SK-N-SH (cell line): ENCODE data around the gene ACTN4. TPM values are rescaled to one million over a fixed set of nuclear protein-coding genes. Genes with fewer than 3 reads are reported as not detected.

Experiments used
- CTCF ChIA-PET: fragments of 300-600, 350-600 bp; formaldehyde crosslinking; extraction: SDS; loops from one replicate; lab custom pipeline; 2021; lab: Yijun Ruan, JAX
- POLR2A ChIA-PET: fragments of 350-600 bp; sonication (Branson Sonifier 250); formaldehyde crosslinking; extraction: SDS; loops from one replicate; lab custom pipeline; 2020; ENCODE audit warnings: antibody characterized with exemption, inconsistent platforms; lab: Yijun Ruan, JAX
- DNase-seq: peaks from one replicate; pipeline ENCODE4 v3.0.0; 2012
- H2AFZ ChIP-seq: fragments of 200-600 bp; sonication (generic); 2 replicates; pipeline ENCODE4 v1.8.1; 2016; ENCODE audit warnings: antibody characterized with exemption, mild to moderate bottlenecking, low read depth
- H3F3A ChIP-seq: fragments of 200-600 bp; sonication (generic); replicated peaks from 2 replicates; pipeline ENCODE3; 2016; ENCODE audit warnings: antibody characterized with exemption, mild to moderate bottlenecking; ENCODE audit not compliant: insufficient read depth
- H3K27ac ChIP-seq, 2 experiments: fragments of 200-500 bp in 1 of 2; fragments of 200-600 bp in 1 of 2; sonication (Bioruptor generic) in 1 of 2; sonication (generic), shearing (Covaris generic) in 1 of 2; 2 replicates each; pipeline versions ENCODE4 v1.5.1 to v1.6.1; 2014 to 2016; ENCODE audit warnings: low read depth in 2 of 2, inconsistent platforms in 1 of 2, low read length in 1 of 2, mild to moderate bottlenecking in 1 of 2, mixed read lengths in 1 of 2
- H3K27me3 ChIP-seq: fragments of 200-600 bp; sonication (generic), shearing (Covaris generic); 2 replicates; pipeline ENCODE4 v1.6.1; 2016; ENCODE audit warnings: mixed run types; ENCODE audit not compliant: insufficient read depth
- H3K36me3 ChIP-seq, 2 experiments: fragments of 200-500 bp in 1 of 2; fragments of 200-600 bp in 1 of 2; sonication (Bioruptor generic) in 1 of 2; sonication (generic) in 1 of 2; replicated peaks in 1 of 2; 2 replicates each; pipeline versions ENCODE3 to v1.5.1; 2014 to 2016; ENCODE audit warnings: low read length in 1 of 2, mild to moderate bottlenecking in 1 of 2; ENCODE audit not compliant: insufficient read depth in 2 of 2, control insufficient read depth in 1 of 2
- H3K4me1 ChIP-seq, 2 experiments: fragments of 200-500 bp in 1 of 2; fragments of 200-600 bp in 1 of 2; sonication (Bioruptor generic) in 1 of 2; sonication (generic), shearing (Covaris generic) in 1 of 2; 2 replicates each; pipeline versions ENCODE4 v1.5.1 to v1.6.1; 2014 to 2016; ENCODE audit warnings: low read depth in 1 of 2, low read length in 1 of 2, mixed run types in 1 of 2; ENCODE audit not compliant: insufficient read depth in 2 of 2, control insufficient read depth in 1 of 2
- H3K4me2 ChIP-seq: fragments of 200-600 bp; sonication (generic), shearing (Covaris generic); 2 replicates; pipeline ENCODE4 v1.6.1; 2017; ENCODE audit warnings: mixed run types
- H3K4me3 ChIP-seq, 2 experiments: fragments of 200-500 bp in 1 of 2; fragments of 200-600 bp in 1 of 2; sonication (Bioruptor generic) in 1 of 2; sonication (generic), shearing (Covaris generic) in 1 of 2; 2 replicates each; pipeline versions ENCODE4 v1.5.1 to v1.8.1; 2014 to 2016; ENCODE audit warnings: low read depth in 2 of 2, inconsistent platforms in 1 of 2, low read length in 1 of 2, mild to moderate bottlenecking in 1 of 2, mixed read lengths in 1 of 2, moderate library complexity in 1 of 2
- H3K79me2 ChIP-seq: fragments of 200-600 bp; sonication (generic); 2 replicates; pipeline ENCODE4 v1.8.1; 2017; ENCODE audit warnings: mild to moderate bottlenecking; ENCODE audit not compliant: insufficient read depth
- H3K9ac ChIP-seq: fragments of 200-600 bp; sonication (generic); 2 replicates; pipeline ENCODE4 v1.6.1; 2017; ENCODE audit warnings: mixed run types
- H3K9me2 ChIP-seq: fragments of 200-600 bp; sonication (generic); 2 replicates; pipeline ENCODE4 v1.6.1; 2017; ENCODE audit warnings: mixed run types
- H3K9me3 ChIP-seq: fragments of 200-600 bp; sonication (generic); 2 replicates; pipeline ENCODE4 v1.6.1; 2017; ENCODE audit warnings: mixed run types, mild to moderate bottlenecking, moderate library complexity
- H4K20me1 ChIP-seq: fragments of 200-600 bp; sonication (generic); 2 replicates; pipeline ENCODE4 v1.6.1; 2017; ENCODE audit warnings: mild to moderate bottlenecking, mixed run types; ENCODE audit not compliant: insufficient read depth
- CTCF ChIP-seq: fragments of 200-600 bp; sonication (generic); IDR thresholded peaks from 2 replicates; pipeline ENCODE4 v1.6.1; 2017; ENCODE audit warnings: antibody characterized with exemption, mild to moderate bottlenecking, moderate library complexity
- ELF1 ChIP-seq: IDR thresholded peaks from 2 replicates; pipeline ENCODE4 v1.4.0; 2012
- EP300 ChIP-seq, 2 experiments: IDR thresholded peaks; 2 replicates each; pipeline versions ENCODE4 v1.4.0 to v1.6.1; 2012; ENCODE audit warnings: borderline replicate concordance in 1 of 2, low read depth in 1 of 2, low read length in 1 of 2
- EZH2phosphoT487 ChIP-seq: fragments of 200-600 bp; sonication (generic); IDR thresholded peaks from 2 replicates; pipeline ENCODE4 v1.6.1; 2017; ENCODE audit warnings: low read depth, mixed run types, mild to moderate bottlenecking, antibody characterized with exemption, moderate library complexity, borderline replicate concordance
- FOXJ3 ChIP-seq: sonication (generic); formaldehyde crosslinking; IDR thresholded peaks from 2 replicates; pipeline ENCODE4 v1.5.1; 2020; ENCODE audit warnings: mild to moderate bottlenecking, missing genetic modification reagents
- FOXM1 ChIP-seq: IDR thresholded peaks from 2 replicates; pipeline ENCODE4 v1.4.0; 2012; ENCODE audit warnings: low read depth, mild to moderate bottlenecking
- GABPA ChIP-seq: IDR thresholded peaks from 2 replicates; pipeline ENCODE4 v1.4.0; 2012; ENCODE audit warnings: low read depth, mild to moderate bottlenecking
- GATA2 ChIP-seq: sonication (generic); formaldehyde crosslinking; IDR thresholded peaks from 2 replicates; pipeline ENCODE4 v1.5.0; 2020; ENCODE audit warnings: mild to moderate bottlenecking, missing genetic modification reagents
- JUND ChIP-seq: IDR thresholded peaks from 2 replicates; pipeline ENCODE4 v1.4.0; 2012
- MEF2A ChIP-seq: IDR thresholded peaks from 2 replicates; pipeline ENCODE4 v1.4.0; 2012; ENCODE audit warnings: low read depth, borderline replicate concordance
- MXI1 ChIP-seq: IDR thresholded peaks from 2 replicates; pipeline ENCODE4 v1.6.1; 2012; ENCODE audit warnings: mild to moderate bottlenecking, low read depth, low read length, improper control_type of control experiment
- NFIC ChIP-seq: IDR thresholded peaks from 2 replicates; pipeline ENCODE4 v1.4.0; 2012; ENCODE audit warnings: borderline replicate concordance
- POLR2AphosphoS5 ChIP-seq: IDR thresholded peaks from 2 replicates; pipeline ENCODE4 v1.6.1; 2012; ENCODE audit warnings: low read depth, low read length
- RCOR1 ChIP-seq: fragments of 150-350 bp; IDR thresholded peaks from 2 replicates; pipeline ENCODE4 v1.6.1; 2017; ENCODE audit warnings: antibody characterized with exemption, low read length
- REST ChIP-seq: IDR thresholded peaks from 2 replicates; pipeline ENCODE4 v1.6.1; 2012; ENCODE audit warnings: mild to moderate bottlenecking, low read depth, low read length, moderate library complexity
- RFX5 ChIP-seq: IDR thresholded peaks from 2 replicates; pipeline ENCODE4 v1.6.1; 2012; ENCODE audit warnings: mild to moderate bottlenecking, improper control_type of control experiment, low read length
- RXRA ChIP-seq: IDR thresholded peaks from 2 replicates; pipeline ENCODE4 v1.4.0; 2012; ENCODE audit warnings: low read depth, mild to moderate bottlenecking, borderline replicate concordance
- SIN3A ChIP-seq: IDR thresholded peaks from 2 replicates; pipeline ENCODE4 v1.6.1; 2012; ENCODE audit warnings: low read depth, mild to moderate bottlenecking, low read length, moderate library complexity, borderline replicate concordance
- TCF12 ChIP-seq: IDR thresholded peaks from 2 replicates; pipeline ENCODE4 v1.4.0; 2012
- TEAD4 ChIP-seq: IDR thresholded peaks from 2 replicates; pipeline ENCODE4 v1.4.0; 2012; ENCODE audit warnings: mild to moderate bottlenecking, borderline replicate concordance; ENCODE audit not compliant: insufficient read depth
- YY1 ChIP-seq: IDR thresholded peaks from 2 replicates; pipeline ENCODE4 v1.4.0; 2012; ENCODE audit warnings: low read depth, mild to moderate bottlenecking
- WGBS: methylation state at CpG from one replicate; pipeline ENCODE4 v1.1.6; 2017; ENCODE audit warnings: low lambda C conversion rate; 5-methylcytosine and 5-hydroxymethylcytosine counted together
- polyA plus RNA-seq, 3 experiments: library from polyadenylated mRNA; depleted of rRNA; stranded (reverse); fragments of >200 nt; gene quantifications; 2 replicates each; pipeline ENCODE4 v1.2.3, GENCODE V29; 2012

Gene ACTN4
- polyA plus RNA-seq, 1 of the 3 experiments (the other 2 are of a cell fraction), result 598 TPM

GRCh38 chr19:38715555-38715954, 68.1 kb downstream of the ACTN4 start:
- Histone ChIP-seq H3K79me2 (peaks cover 51% of the 10 kb centered on the region; the same call in 1 of the 2 replicates), H2AFZ (no peak overlapping the region), H3K9me2 (no peaks in the 10 kb centered on the region), H3K4me3 (no peak overlapping the region), H4K20me1 (0 out of 2 replicates have a peak, but pooled peaks cover 4% of the 10 kb centered on the region), H3K4me2 (no peak overlapping the region), H3K36me3 (peaks cover 65 to 71% of the 10 kb centered on the region in 2 experiments), H3F3A (peaks cover 3% of the 10 kb centered on the region), H3K4me1 (peaks cover 0 to 15% of the 10 kb centered on the region in 2 experiments; a peak in 1 of 4 replicates), H3K27ac (no peak overlapping the region), H3K9ac (no peak overlapping the region), H3K9me3 (no peaks in the 10 kb centered on the region), H3K27me3 (no peaks in the 10 kb centered on the region)
- no peak for DNase-seq
- CTCF ChIA-PET, result interaction anchor here (0.5 to 1.9 kb wide), 2 partner anchors 15 to 261 kb away, joined by 4 read pairs; no protein-coding TSS in a partner anchor
- POLR2A ChIA-PET, result interaction anchor here (0.5 kb wide), 1 partner anchor 42 kb away, joined by 4 read pairs; no protein-coding TSS in a partner anchor
- 97% methylated on average over 3 of the region's 3 CpGs for WGBS
- TF ChIP-seq GATA2 (CRISPR knock-in tag) (no peak), JUND (no peak), REST (no peak), POLR2AphosphoS5 (no peak), SIN3A (no peak), TCF12 (no peak), YY1 (no peak), RCOR1 (no peak), MEF2A (no peak), MXI1 (no peak), EZH2phosphoT487 (no peak), EP300 (IDR thresholded peaks at IDR 0.05; ENCODE audit: borderline replicate concordance in 1 of 2, low read depth in 1 of 2, low read length in 1 of 2) (no peak)

- H3K79me2 ChIP-seq, result peaks cover 40% of the 10 kb centered on the region; the same call in 1 of the 2 replicates
- no peaks in the 10 kb centered on the region for H3K9me3 ChIP-seq
- H3K27ac ChIP-seq, result no peak overlapping the region
- H3K9ac ChIP-seq, result no peak overlapping the region
- peaks cover 8% of the 10 kb centered on the region for H3F3A ChIP-seq
- H3K4me2 ChIP-seq, result no peak overlapping the region
- peaks cover 61 to 71% of the 10 kb centered on the region in 2 experiments for H3K36me3 ChIP-seq
- H3K4me1 ChIP-seq, result peaks cover 0 to 15% of the 10 kb centered on the region in 2 experiments; a peak in 1 of 4 replicates
- H3K4me3 ChIP-seq, result no peak overlapping the region
- no peak for TF ChIP-seq NFIC
- no peak for TF ChIP-seq FOXM1
- no peak for TF ChIP-seq RFX5
- TF ChIP-seq ELF1, result no peak
- no peak for TF ChIP-seq CTCF
- TF ChIP-seq SIN3A, result no peak
- TF ChIP-seq TEAD4, result no peak
- no peak for TF ChIP-seq MEF2A
- no peak for TF ChIP-seq FOXJ3 (CRISPR knock-in tag)
- TF ChIP-seq RXRA, result no peak
- no peak for TF ChIP-seq GABPA
- 0 out of 2 replicates have a peak, but pooled peaks cover 4% of the 10 kb centered on the region for H4K20me1 ChIP-seq
- no peaks in the 10 kb centered on the region for H3K9me2 ChIP-seq
- POLR2A ChIA-PET, result no interaction called here
- H3K27me3 ChIP-seq, result no peaks in the 10 kb centered on the region
- DNase-seq, result no peak
- CTCF ChIA-PET, result interaction anchor here (1.2 kb wide), 1 partner anchor 13 kb away, joined by 3 read pairs; no protein-coding TSS in a partner anchor
- H2AFZ ChIP-seq, result no peak overlapping the region
- WGBS, result 99% methylated on average over 14 of the region's 17 CpGs
Measured at GRCh38 chr19:38717051-38717450, 69.6 kb downstream of the ACTN4 start.
